Endothelial cell of umbilical vein (primary cell): ENCODE measurements around the gene DDX52. TPM values are rescaled to one million over a fixed set of nuclear protein-coding genes. Genes with fewer than 3 reads are reported as not detected.

Source experiments
- BruUV-seq: library from RNA; stranded (reverse); fragments of 400-500 nt; replicated peaks from 2 replicates; lab custom pipeline; 2021; lab: Mats Ljungman, UMichigan
- CTCF ChIA-PET: fragments of 300-600, 350-600 bp; sonication (Branson Sonifier 250); formaldehyde crosslinking; loops from one replicate; lab custom pipeline; 2021; ENCODE audit warnings: antibody characterized with exemption, inconsistent platforms; lab: Charles Lee
- POLR2A ChIA-PET: fragments of 300-600, 350-600 bp; sonication (Branson Sonifier 250); formaldehyde crosslinking; loops from one replicate; lab custom pipeline; 2021; ENCODE audit warnings: antibody characterized with exemption, inconsistent platforms; lab: Charles Lee
- DNase-seq: peaks from one replicate; pipeline ENCODE4 v3.0.0-alpha.2; 2011; ENCODE audit warnings: low read depth, low spot score
- FAIRE-seq: peaks from 2 replicates; lab custom pipeline; 2011; peaks lifted over from hg19 to GRCh38; lab: Jason Lieb, UNC
- H2AFZ ChIP-seq: 2 replicates; pipeline ENCODE4 v1.6.0; 2012; ENCODE audit warnings: low read depth, low read length, control low read depth, inconsistent platforms
- H3K27ac ChIP-seq: 2 replicates; pipeline ENCODE4 v1.5.1; 2011; ENCODE audit warnings: low read depth, mild to moderate bottlenecking, control low read depth, low read length, moderate library complexity; ENCODE audit not compliant: insufficient read depth
- H3K27me3 ChIP-seq, 2 experiments: 2 replicates each; pipeline versions ENCODE4 v1.6.0 to v1.6.1; 2011; ENCODE audit warnings: low read length in 2 of 2, mixed read lengths in 1 of 2; ENCODE audit not compliant: control insufficient read depth in 2 of 2, insufficient read depth in 2 of 2
- H3K36me3 ChIP-seq, 2 experiments: 2 replicates in 1 of 2; 3 replicates in 1 of 2; pipeline ENCODE4 v1.5.1; 2011; ENCODE audit warnings: low read length in 2 of 2, mild to moderate bottlenecking in 1 of 2, moderate library complexity in 1 of 2; ENCODE audit not compliant: control insufficient read depth in 2 of 2, insufficient read depth in 2 of 2; ENCODE audit errors: extremely low read depth in 1 of 2
- H3K4me1 ChIP-seq: 3 replicates; pipeline ENCODE4 v1.5.1; 2011; ENCODE audit warnings: mild to moderate bottlenecking, low read length; ENCODE audit not compliant: control insufficient read depth, insufficient read depth; ENCODE audit errors: extremely low read depth
- H3K4me2 ChIP-seq: 2 replicates; pipeline ENCODE4 v1.6.1; 2011; ENCODE audit warnings: low read length, control low read depth, mixed read lengths; ENCODE audit not compliant: insufficient read depth
- H3K4me3 ChIP-seq, 3 experiments: fragments of 200-600 bp in 1 of 3; sonication (generic), shearing (Covaris generic) in 1 of 3; replicated peaks in 1 of 3; 2 replicates each; pipeline ENCODE4 v1.5.1; 2011 to 2016; ENCODE audit warnings: control low read depth in 3 of 3, low read length in 3 of 3, mild to moderate bottlenecking in 2 of 3, inconsistent platforms in 1 of 3, low read depth in 1 of 3, moderate library complexity in 1 of 3; ENCODE audit not compliant: insufficient read depth in 1 of 3
- H3K79me2 ChIP-seq: 2 replicates; pipeline ENCODE4 v1.6.0; 2012; ENCODE audit warnings: low read length, inconsistent platforms; ENCODE audit not compliant: control insufficient read depth, insufficient read depth
- H3K9ac ChIP-seq: replicated peaks from 2 replicates; pipeline ENCODE3; 2011; ENCODE audit warnings: low read length, control low read depth; ENCODE audit not compliant: insufficient read depth; ENCODE audit errors: extremely low read depth
- H3K9me1 ChIP-seq: replicated peaks from 3 replicates; pipeline ENCODE4 v1.6.0; 2011; ENCODE audit warnings: mild to moderate bottlenecking, low read length; ENCODE audit not compliant: control insufficient read depth, insufficient read depth; ENCODE audit errors: extremely low read depth
- H3K9me3 ChIP-seq: replicated peaks from 2 replicates; pipeline ENCODE4 v1.5.1; 2012; ENCODE audit warnings: low read length, inconsistent platforms; ENCODE audit not compliant: control insufficient read depth, insufficient read depth
- H4K20me1 ChIP-seq: replicated peaks from 2 replicates; pipeline ENCODE3; 2011; ENCODE audit warnings: mild to moderate bottlenecking, low read length; ENCODE audit not compliant: control insufficient read depth, insufficient read depth; ENCODE audit errors: extremely low read depth
- EZH2 ChIP-seq: IDR thresholded peaks from 2 replicates; pipeline ENCODE4 v1.6.1; 2012; ENCODE audit warnings: borderline replicate concordance, low read depth, mild to moderate bottlenecking, moderate library complexity, low read length, inconsistent platforms; ENCODE audit not compliant: severe bottlenecking
- FOS ChIP-seq: IDR thresholded peaks from 2 replicates; pipeline ENCODE4 v1.6.1; 2011; ENCODE audit warnings: mild to moderate bottlenecking, low read length, moderate library complexity, borderline replicate concordance; ENCODE audit not compliant: insufficient read depth
- GATA2 ChIP-seq: IDR thresholded peaks from 2 replicates; pipeline ENCODE4 v1.7.0; 2011; ENCODE audit warnings: low read depth, mild to moderate bottlenecking, moderate library complexity, mixed read lengths, low read length; ENCODE audit not compliant: insufficient read length, insufficient read depth
- JUN ChIP-seq: IDR thresholded peaks from 2 replicates; pipeline ENCODE4 v1.6.1; 2011; ENCODE audit warnings: borderline replicate concordance, low read depth; ENCODE audit not compliant: insufficient read length, insufficient read depth
- MYC ChIP-seq: IDR thresholded peaks from one replicate; pipeline ENCODE4 v1.6.1; 2011; ENCODE audit warnings: mild to moderate bottlenecking, low read depth, low read length
- POLR2A ChIP-seq: IDR thresholded peaks from 2 replicates; pipeline ENCODE4 v1.6.1; 2012; ENCODE audit warnings: low read depth, mild to moderate bottlenecking, control low read depth, low read length
- POLR2AphosphoS5 ChIP-seq: IDR thresholded peaks from 2 replicates; pipeline ENCODE4 v1.6.1; 2012; ENCODE audit warnings: low read depth, mild to moderate bottlenecking, control low read depth, low read length, moderate library complexity; ENCODE audit not compliant: insufficient read depth
- dilution Hi-C: fragments of 300-500 bp; cut with MboI; formaldehyde crosslinking; loops from one replicate; pipeline ENCODE4 v1.15.0; 2019; ENCODE audit warnings: low sequenced_read_pairs; ENCODE audit not compliant: extremely low pct_ligation_motif_present
- intact Hi-C: fragments of 100-400 bp; cut with micrococcal nuclease; formaldehyde crosslinking; loops from one replicate; pipeline ENCODE4 v1.10.0; 2022
- polyA plus RNA-seq, 4 experiments: library from polyadenylated mRNA; depleted of rRNA in 3 of 4; stranded (reverse) in 3 of 4; unstranded in 1 of 4; fragments of >200 nt; gene quantifications; 2 replicates each; pipeline versions ENCODE4 v1.2.1 to v1.2.3, GENCODE V29; 2011 to 2012; ENCODE audit warnings: missing spikeins in 1 of 4
- total RNA-seq: library from RNA; stranded (reverse); gene quantifications from 2 replicates; pipeline ENCODE4 v1.2.3, GENCODE V29; 2021
- TF ChIP-seq, protein P1 (sequence below), 2 donors: IDR thresholded peaks; 1 replicate in 1 of 2; 2 replicates in 1 of 2; pipeline ENCODE4 v1.5.1; 2011; ENCODE audit warnings: low read length in 2 of 2, mild to moderate bottlenecking in 2 of 2, moderate library complexity in 2 of 2, control low read depth in 1 of 2, inconsistent platforms in 1 of 2, low read depth in 1 of 2; ENCODE audit not compliant: insufficient read depth in 1 of 2; ENCODE audit errors: extremely low read depth in 1 of 2
- TF ChIP-seq, protein P2 (sequence below): IDR thresholded peaks from 2 replicates; pipeline ENCODE4 v1.6.1; 2011; ENCODE audit not compliant: insufficient read depth, insufficient read length

The DDX52 gene
- total and polyA plus RNA-seq, 2 donors (not counting 3 experiments of a cell fraction or from before 2014, with no cell fraction given): 12.5 to 58.4 TPM

- ChIA-PET CTCF (interaction anchor here (1.3 kb wide), 2 partner anchors 11 to 13 kb away, joined by 6 read pairs; no protein-coding TSS in a partner anchor), POLR2A (no interaction called here)
- no peaks in the 10 kb centered on the region for H3K36me3 ChIP-seq
- no peak for FAIRE-seq
- no peak overlapping the region for H3K4me2 ChIP-seq
- H2AFZ ChIP-seq: no peak overlapping the region
- H3K27me3 ChIP-seq: no peaks in the 10 kb centered on the region
- DNase-seq: no peak
- H3K79me2 ChIP-seq: no peaks in the 10 kb centered on the region
- no peak for TF ChIP-seq MYC
- TF ChIP-seq, protein P1, sequence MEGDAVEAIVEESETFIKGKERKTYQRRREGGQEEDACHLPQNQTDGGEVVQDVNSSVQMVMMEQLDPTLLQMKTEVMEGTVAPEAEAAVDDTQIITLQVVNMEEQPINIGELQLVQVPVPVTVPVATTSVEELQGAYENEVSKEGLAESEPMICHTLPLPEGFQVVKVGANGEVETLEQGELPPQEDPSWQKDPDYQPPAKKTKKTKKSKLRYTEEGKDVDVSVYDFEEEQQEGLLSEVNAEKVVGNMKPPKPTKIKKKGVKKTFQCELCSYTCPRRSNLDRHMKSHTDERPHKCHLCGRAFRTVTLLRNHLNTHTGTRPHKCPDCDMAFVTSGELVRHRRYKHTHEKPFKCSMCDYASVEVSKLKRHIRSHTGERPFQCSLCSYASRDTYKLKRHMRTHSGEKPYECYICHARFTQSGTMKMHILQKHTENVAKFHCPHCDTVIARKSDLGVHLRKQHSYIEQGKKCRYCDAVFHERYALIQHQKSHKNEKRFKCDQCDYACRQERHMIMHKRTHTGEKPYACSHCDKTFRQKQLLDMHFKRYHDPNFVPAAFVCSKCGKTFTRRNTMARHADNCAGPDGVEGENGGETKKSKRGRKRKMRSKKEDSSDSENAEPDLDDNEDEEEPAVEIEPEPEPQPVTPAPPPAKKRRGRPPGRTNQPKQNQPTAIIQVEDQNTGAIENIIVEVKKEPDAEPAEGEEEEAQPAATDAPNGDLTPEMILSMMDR (IDR thresholded peaks at IDR 0.05; ENCODE audit: extremely low read depth in 1 of 2, insufficient read depth in 1 of 2, low read depth in 1 of 2, low read length in 2 of 2): peak in 1 of 2 donors; percentile 7
- no peak overlapping the region for H3K4me3 ChIP-seq
- intact Hi-C loops: no loop called here
- no peaks in the 10 kb centered on the region for H3K9me3 ChIP-seq
- H3K27ac ChIP-seq: no peak overlapping the region
- no peak overlapping the region for H3K9ac ChIP-seq
- dilution Hi-C loops: no loop called here
- H3K4me1 ChIP-seq: no peaks in the 10 kb centered on the region
- no peaks in the 10 kb centered on the region for H3K9me1 ChIP-seq
- H4K20me1 ChIP-seq: no peaks in the 10 kb centered on the region
- no TSS peak for BruUV-seq
These were observed 18.3 kb upstream of the DDX52 start for GRCh38 chr17:37661400-37662014.

DNA sequence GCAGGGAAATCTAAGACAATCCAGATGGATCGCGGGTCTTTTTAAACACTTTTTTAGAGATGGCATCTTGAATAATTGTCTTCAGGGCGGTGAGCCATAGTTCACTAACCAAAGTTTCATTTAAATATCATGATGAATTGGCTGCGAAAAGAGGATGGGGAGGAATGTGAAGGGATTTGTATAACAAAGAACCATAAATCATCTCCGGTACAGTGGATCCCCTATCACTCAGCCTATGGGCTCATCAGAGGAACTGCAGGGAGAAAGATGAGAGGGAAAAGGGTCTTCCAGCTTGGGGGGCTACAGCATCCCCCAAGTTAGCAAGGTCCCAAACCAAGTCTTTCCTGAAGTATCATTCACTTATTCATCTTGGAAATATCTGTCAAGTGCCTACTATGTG lies 16.7 kb upstream of the DDX52 start:
- ChIA-PET CTCF (interaction anchor here (1.0 to 2.1 kb wide), 4 partner anchors 9 to 111 kb away, joined by 3 to 12 read pairs (median 6); no protein-coding TSS in a partner anchor), POLR2A (no interaction called here)
- intact Hi-C loops: loop anchor here (10.0 kb wide), 1 partner anchor 185 kb away; no protein-coding TSS in a partner anchor
- DNase-seq (no peak), FAIRE-seq (no peak)
- no peak overlapping the region for H3K4me3 ChIP-seq
- no peaks in the 10 kb centered on the region for H3K9me1 ChIP-seq
- TF ChIP-seq, protein P1 (IDR thresholded peaks at IDR 0.05; ENCODE audit: extremely low read depth in 1 of 2, insufficient read depth in 1 of 2, low read depth in 1 of 2, low read length in 2 of 2): no peak
- TF ChIP-seq POLR2A (no peak), FOS (no peak), JUN (no peak), MYC (no peak), POLR2AphosphoS5 (no peak), GATA2 (no peak), EZH2 (no peak)
- TF ChIP-seq, protein P2, sequence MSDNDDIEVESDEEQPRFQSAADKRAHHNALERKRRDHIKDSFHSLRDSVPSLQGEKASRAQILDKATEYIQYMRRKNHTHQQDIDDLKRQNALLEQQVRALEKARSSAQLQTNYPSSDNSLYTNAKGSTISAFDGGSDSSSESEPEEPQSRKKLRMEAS: no peak
- H3K4me2 ChIP-seq: no peak overlapping the region
- no peaks in the 10 kb centered on the region for H4K20me1 ChIP-seq
- H3K36me3 ChIP-seq: no peaks in the 10 kb centered on the region
- H3K9ac ChIP-seq: no peak overlapping the region
- no peaks in the 10 kb centered on the region for H3K79me2 ChIP-seq
- H3K9me3 ChIP-seq: no peaks in the 10 kb centered on the region
- no peaks in the 10 kb centered on the region for H3K4me1 ChIP-seq
- dilution Hi-C loops: no loop called here
- H2AFZ ChIP-seq: no peak overlapping the region
- no peaks in the 10 kb centered on the region for H3K27me3 ChIP-seq
- H3K27ac ChIP-seq: no peak overlapping the region
- no TSS peak for BruUV-seq
